Hippocampal formation (tissue), 2 donors: ENCODE data around the gene ASCL5.
"Not testable (repeated sequence)": the region's sequence is repeated elsewhere in the genome, so short reads cannot be mapped to it uniquely, and the experiment has no call there.

Source experiments
- DNase-seq, 2 donors: peaks; one replicate each; lab custom pipeline; 2025; lab: John Stamatoyannopoulos, UW

The ASCL5 gene, protein sequence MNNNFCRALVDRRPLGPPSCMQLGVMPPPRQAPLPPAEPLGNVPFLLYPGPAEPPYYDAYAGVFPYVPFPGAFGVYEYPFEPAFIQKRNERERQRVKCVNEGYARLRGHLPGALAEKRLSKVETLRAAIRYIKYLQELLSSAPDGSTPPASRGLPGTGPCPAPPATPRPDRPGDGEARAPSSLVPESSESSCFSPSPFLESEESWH

DNA sequence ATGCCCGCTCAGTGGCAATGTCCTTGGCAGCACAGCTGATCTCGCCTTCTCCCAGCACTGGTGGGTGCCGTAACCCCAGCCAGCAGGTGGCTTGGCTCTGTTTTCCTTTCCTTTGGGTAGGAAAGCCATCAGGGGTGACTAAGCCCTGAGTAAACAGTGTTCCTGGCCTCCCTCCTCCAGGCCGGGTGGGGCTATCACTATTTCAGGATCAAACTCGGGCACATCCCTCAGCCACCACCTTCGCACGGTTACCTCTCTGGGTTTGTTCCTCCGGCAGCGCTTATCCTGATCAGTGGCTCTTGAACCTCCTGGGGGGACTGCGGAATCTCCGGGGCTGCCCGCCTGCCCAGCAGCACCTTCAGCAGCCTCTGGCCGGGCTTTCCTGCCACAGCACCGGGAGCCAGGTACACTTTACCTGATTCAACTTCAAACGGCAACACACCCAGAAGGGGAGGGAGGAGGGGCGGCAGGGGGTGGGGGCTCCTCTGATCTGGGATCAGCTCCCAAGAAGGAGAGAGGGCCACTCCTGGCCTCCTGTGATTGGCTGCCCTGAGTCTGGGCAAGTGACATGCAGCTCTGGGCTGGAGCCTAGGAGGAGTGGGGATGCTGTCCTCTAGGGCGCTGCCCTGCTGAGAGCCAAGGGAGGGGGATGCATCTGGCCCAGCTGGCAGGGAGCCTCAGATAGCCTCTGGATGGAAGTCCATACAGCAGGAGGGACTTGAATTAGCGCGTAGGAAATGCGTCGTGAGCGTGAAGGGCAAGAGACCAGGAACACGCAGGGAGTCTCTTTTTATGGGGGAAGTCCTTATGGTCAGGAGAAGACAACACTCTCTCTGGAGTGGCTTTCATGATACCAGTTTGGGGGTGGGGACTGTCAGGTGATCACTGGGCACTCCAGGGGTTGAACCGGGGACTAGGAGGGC lies at the start of gene ASCL5:
ASCL5 (minus strand) TSS at position 353 of the 923 bp plus-strand sequence. CDS start 11,812 bp downstream, outside the sequence.
- no peak for DNase-seq

DNA sequence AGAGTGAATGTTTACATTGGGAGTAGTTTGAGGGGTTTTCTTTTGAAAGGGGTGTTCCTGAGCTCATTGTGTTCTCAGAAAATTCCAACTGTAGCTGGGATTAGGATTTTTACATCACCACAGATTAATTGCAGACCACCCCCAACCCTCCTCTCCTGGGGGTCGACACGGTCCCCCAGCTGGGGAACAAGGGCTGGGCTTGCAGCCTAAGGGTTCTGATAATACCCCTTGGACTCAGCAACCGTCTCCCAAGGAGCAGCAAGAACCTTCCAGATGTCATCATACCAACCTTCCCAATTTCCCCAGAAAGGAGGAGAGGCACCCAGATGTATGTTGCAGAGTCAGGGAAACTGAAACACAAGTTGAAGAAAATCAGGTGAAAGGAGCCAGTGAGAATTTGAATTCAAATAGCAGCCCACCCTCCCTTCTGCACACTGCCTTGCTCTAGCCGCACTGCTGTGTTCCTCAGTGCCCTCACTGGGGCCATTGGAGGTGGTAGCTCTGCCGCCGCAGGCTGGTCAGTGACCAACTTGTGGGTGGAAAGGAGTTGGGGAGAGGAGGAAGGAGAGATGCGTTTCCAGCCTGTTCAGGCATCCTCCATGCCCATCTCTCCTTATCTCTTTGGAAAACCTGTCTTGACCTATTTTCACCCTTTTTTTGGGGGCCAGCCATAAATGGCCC lies 49.0 kb upstream of the ASCL5 start:
- DNase-seq = no peak

DNA sequence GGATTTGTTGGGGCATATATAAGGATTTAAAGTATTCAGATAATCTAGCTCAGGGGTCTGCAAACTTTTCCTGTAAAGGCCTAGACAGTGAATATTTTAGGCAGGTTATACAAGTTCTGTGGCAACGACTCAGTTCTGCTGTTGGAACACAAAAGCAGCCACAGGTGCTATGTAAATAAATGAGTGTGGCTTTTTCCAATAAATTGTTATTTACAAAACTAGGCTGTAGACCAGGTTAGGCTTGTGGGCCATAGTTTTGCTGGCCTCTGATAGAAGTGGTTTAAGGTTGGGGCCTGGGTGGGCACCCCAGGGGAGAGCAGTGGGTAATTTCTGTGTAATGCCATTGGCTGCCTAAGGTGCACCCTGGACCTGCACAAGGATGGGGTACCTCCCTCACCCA lies 46.8 kb upstream of the ASCL5 start:
- DNase-seq = no peak

DNA sequence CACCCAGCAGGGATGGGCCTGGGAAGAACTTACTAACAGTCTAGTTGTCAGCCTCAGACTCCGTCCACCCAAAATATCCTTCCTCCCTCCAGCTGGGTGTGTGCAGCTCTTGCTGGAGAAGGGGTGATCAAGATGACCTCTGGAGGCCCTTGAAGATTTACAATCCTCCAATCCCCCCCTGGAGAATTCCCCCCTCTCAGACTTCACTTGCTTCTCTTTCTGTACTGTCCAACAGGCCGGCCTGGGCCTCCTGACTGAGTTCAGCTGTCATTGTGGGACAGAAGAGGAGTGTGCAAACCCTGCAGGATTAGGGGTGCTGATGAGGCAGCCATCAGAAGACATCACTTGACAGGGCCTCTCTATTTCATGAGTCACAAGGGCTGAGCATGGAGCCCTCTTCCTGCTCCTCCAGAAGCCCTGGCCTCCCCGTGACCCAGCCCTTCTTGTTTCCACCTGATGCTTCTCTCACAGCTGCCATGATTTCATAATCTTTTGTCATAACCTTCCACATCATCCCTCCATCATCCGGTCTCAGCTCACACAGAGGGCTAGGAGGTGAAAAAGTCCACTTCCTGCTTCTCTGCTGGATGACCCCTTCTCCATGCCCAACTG lies 46.1 kb upstream of the ASCL5 start:
- no peak for DNase-seq

DNA sequence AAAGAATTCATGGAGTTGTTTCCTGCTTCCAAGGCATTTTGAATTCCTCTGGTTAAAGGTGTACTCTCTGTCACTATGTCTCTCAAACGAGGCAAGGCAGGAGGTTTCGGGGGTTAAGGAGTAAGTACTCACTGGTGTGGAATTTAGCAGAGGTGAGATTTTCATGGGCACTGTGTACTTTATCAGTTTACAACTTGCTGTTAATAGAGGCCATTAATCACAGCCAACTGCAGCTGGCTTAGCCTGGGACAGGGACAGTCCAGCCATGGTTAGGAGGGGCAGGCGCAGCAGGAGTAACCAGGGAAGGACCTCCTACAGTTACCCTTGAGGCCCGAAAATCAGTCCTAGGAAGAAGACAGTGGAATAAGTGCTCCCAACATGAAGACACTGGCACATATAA lies 45.3 kb upstream of the ASCL5 start:
- DNase-seq = no peak

DNA sequence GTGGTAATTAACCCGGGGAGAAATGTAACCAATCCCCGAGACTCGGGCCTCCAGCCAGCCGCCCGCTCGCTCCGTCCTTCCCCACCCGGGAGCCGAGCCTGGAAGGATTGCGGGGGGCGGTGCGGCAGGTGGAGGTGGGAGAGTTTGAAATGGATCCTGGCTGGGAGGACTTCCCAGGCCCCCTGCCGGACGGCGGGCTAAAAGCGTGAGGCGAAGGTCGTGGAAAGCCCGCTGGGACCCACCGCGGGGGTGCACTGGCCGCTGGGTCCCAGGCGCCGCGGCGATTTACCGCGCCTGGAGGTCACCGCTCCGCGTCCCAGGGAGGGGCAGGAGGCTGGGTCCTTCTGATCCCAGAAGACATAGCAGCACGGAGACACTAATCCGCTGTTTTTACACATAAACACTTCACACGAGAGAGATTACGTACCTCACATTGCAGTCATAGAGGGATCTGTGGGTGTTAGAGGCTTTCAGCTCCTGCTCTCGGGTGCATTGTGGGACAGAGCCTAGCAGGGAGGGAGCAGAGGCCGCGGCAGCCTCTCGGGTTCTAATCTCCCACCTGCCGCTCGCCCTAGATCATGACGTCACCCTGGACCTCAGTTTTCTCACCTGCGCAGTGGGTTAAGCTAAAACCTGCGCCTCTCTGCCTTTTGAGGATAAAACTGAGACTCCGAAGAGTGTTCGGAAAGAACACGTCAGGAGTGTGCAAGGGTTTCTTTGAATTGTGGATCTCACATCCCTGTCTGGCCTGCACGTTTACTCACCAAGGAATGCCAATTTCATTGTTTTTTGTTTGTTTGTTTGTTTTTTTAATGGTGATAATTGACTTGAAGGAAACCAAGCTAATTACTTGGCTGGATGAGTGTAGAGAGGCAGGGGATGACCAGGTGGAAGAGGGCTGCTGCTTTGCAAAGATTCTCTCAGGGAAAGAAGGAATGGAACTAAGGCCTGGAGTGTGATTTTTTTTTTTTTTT lies 44.4 kb upstream of the ASCL5 start:
- DNase-seq = no peak

DNA sequence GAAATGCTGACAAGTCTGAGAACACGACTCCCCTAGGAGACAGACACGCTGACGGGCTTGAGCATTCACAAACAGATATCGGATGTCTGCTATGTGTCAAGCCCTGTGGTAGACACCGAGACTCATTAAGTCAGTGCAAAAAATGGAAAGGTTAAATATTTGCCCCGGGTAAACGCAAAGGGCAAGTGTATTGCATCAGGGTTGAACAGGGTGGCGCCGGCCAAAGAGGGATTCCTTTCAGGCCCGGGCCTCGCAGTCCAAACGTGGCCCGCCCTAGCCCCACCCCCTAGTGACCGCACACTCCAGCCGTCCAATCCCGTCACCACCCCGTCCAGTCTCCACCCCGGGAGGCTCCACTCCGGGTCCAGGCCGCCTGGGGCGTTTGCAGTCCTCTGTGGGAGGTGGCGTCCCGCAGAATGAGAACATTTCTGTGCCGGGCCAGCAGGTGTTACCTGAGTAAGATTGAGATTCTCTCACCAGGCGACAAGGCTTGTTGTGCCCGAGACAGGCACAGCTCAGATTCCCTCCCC lies 43.6 kb upstream of the ASCL5 start:
- DNase-seq = peak; percentile 88 to 89

DNA sequence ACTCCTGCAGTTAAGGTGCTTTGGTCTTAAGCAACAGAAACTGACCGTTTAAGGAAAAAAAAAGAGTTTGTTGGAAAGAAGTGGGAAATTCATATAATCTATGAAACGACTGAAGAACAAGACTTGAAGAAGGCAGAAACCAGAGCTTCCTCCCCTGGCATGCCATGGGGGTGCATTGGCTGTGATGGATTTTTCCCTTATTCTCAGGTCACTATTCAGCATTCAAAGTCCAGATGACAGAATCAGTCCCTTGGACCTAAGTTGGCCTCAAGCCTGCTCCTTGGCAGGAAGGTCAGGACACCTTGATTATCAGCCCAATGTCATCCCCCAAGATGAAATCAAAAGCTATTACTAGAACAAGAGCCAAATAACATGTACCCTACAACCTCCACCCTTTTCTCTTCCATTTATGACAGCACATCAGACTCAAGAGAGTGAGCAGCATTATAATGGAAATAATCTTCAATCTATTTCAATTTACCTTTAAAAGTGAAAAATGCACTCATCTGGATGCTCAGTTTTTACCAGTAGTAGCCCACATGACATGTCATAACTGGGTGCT lies 43.1 kb upstream of the ASCL5 start:
- no peak for DNase-seq

DNA sequence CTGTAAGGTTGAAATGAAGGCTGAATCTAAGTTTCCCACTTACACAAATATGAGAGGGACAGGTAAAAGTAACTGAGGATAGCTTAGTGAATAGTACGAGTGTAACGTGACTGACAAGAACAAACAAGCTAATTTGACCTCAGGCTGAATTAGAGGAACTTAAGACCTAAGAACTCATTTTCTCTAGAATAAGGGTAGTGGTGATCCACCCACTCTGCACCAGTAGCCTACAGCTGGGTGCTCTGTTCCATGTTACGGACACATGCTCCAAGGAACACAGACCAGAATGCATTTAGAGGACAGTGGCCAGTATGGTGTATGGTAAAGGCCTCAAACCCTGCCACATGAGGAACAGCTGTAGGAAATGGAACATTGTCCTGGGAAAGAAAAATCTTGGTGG lies 42.2 kb upstream of the ASCL5 start:
- no peak for DNase-seq

DNA sequence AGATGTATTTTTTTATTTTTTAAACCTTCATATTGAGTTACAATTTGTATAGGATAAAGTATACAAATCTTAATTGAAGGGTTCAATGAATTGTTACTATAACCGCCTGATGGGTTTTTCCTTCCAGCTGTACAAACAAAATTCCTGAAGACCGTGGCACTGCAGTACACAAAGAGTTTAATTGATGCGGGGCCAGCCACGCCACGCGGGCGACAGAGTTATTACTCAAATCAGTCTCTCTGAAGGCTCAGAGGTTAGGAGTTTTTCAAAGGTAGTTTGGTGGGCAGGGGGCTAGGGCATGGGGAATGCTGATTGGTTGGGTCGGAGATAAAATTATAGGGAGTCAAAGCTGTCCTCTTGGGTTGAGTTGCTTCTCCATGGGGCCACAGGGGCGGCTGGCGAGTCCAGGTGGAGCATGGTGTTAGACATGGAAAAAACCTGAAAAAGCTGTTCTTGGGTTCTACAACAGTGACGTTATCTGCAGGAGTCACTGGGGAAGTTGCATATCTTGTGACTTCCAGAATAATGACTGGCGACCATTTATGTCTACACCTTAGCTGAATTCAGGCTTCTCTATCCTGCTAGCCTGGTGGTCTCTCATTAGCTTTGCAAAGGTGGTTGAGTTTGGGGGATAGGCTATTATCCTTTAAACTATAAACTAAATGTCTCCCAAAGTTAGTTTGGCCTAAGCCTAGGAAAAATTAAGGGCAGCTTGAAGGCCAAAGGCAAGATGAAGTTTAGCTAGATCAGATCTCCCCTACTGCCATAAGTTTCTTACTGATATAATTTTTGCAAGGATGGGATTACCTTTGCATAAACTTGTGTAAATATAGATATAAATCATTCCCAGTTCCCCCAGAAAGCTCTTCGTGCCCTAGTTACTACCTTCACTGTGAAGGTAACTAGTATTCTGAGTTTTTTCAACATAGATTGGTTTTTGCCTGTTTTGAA lies 40.3 kb upstream of the ASCL5 start:
- no peak for DNase-seq

DNA sequence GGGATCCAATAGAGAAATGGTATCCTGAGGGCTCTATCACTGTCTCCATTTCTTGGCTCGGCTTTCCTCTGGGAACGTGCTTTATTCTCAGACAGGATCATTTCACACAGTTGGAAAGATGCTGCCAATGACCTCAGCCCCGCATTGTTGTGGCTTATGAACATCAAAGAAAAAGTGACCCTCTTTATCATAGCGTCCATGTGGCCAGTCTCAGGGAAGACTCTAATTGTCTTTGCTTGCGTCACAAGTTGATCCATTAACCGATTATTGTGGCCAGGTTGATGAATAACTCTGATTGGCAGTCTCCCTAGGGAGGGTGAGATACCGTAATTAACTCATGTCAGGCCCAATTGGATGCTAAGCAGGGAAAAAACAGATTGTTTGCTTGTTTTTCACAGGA lies 37.7 kb upstream of the ASCL5 start:
- DNase-seq = no peak

DNA sequence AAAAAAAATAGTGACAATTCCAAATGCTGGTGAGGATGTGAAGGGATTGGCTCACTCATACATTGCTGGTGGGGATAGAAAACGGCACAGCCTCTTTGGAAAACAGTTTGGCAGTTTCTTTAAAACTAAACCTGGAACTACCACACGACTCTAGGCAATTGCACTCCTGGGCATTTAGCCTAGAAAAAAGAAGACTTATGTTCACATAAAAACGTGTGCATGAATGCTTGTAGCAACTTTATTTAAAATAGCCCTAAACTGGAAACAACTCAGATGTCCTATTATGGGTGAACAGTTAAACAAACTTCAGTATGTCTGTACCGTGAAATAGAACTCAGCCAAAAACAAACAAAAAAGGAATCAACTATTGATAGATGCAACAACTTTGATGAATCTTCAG lies 36.7 kb upstream of the ASCL5 start:
- DNase-seq = no peak

DNA sequence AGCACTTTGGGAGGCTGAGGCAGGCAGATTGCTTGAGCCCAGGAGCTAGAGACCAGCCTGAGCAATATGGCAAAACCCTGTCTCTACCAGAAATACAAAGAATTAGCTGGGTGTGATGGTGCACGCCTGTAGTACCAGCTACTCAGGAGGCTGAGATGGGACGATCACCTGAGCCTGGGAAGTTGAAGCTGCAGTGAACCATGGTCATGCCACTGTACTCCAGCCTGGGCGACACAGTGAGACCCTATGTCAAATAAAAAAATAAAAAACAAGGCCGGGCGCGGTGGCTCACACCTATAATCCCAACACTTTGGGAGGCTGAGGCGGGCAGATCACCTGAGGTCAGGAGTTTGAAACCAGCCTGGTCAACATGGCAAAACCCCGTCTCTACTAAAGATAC lies 36.1 kb upstream of the ASCL5 start:
- not testable (repeated sequence) for DNase-seq

DNA sequence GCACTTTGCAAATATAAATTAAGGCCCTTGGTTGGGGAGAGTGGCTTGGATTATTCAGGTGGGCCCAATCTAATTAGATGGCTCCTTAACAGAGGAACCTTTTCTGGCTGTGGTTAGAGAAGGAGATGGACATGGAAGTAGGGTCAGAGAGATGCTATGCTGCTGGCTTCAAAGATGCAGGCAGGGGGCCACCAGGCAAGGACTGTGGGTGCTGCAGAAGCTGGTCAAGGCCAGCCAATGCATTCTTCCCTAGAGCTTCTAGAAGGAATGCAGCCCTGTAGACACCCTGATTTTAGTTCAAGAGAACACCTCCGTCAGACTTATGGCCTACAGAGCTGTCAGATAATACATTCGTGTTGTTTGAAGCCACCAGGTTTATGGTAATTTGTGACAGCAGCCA lies 31.0 kb upstream of the ASCL5 start:
- no peak for DNase-seq

DNA sequence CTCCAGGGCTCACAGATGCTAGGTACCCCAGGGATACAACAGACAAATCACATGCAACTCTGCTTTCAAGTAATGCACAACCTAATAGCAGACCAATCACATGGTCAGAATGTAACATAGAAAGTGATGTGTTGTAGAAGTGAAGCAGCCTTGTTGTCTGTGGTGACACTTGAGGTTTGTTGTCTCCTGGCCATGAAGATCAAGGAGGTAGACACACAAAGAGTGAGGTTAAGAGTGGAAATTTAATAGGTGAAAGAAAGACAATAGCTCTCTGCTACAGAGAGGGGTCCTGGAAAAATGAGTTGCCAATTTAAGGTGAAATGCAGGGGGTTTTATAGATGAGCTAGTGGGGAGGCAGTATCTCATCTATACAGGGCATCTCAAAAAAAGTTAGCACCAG lies 29.8 kb upstream of the ASCL5 start:
- no peak for DNase-seq

DNA sequence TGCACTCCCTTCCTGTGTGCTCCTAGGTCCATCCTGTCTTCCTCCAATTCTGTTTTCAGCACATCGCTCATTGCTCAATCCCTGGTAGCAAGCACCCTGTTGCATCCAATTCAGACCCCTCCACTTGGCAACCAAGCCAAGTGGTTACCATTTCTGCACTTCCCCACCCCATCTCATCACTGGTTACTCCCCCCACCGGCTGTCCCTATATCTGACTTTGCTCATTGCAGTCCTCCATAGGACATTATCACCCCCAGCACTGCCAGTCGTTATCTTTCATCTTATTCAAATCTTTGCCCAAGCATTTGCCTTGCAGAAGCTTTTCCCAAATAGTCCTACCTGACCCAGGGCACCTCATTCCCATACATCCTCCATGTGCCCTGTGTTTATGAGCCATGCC lies 29.4 kb upstream of the ASCL5 start:
- DNase-seq = no peak

DNA sequence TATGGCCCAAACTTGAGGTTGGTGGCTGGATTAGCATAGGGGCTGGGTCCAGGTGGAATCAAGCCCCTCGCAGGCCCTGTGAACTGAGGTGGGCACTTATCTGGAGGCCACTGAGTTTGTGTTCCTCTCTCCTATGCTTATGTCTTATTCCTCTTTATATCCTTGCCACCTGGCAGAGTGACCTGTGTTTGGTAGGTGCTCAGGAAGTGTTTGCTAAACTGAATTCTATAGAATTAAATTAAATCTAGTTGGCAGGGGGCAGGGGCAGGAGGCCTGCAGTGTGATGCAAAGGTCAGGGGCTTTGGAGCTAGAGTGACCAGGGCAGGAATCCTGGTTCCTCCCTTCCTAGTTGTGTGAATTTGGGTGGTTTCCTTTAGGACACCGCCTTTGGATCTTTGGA lies 28.4 kb upstream of the ASCL5 start:
- DNase-seq = no peak

DNA sequence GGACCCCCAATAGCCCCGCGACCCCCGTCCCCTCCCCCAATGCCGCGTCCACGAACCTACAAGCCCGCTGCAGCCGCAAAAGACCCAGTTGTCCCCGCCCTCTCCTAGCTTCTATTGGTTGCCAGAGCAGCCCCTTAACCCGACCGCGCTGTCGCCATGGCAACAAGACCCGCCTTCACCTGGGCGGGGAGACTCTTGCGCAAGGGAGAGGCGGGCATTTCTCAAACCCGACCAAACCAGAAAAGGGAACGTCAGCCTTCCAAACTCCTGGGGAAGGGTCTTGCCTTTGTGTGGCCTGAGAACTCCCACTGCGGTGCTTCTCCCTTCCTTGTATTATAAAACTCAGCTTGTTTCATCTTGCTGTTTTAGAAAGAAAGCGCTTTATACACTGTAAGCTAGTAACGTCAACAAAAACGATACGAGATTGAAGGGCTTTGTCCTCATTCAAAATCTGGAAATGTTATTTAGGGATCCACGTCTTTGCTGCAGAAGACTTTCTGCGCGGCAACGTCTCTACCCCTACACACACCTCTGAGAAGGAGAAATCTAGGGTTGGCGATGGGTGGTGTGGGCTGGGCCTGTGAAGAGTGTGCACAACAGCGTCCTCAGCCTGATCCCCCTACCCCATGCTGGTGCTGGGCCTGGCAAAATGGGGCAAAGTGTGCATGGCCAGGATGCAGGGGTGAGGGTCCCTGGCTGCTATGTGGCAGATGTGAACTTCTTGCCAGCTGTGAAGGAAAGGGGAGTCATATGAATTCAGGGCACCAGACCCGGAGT lies 27.6 kb upstream of the ASCL5 start, which contains the start of gene TMEM9:
TMEM9 (minus strand) TSS at position 86 of the 777 bp plus-strand sequence. CDS start 551 bp downstream, outside the sequence.
- DNase-seq = peak; percentile 93 to 96
